IMR-90 (cell line): ENCODE data around the gene ZNRD2.
A peak's percentile ranks its signal among the peaks of the same experiment; 100 is the strongest.

Experiments used
- BHLHE40 ChIP-seq: fragments of 150-350 bp; IDR thresholded peaks from 2 replicates; pipeline ENCODE4 v1.6.1; 2016; ENCODE audit warnings: mild to moderate bottlenecking, low read depth, low read length
- CEBPB ChIP-seq: IDR thresholded peaks from 2 replicates; pipeline ENCODE4 v1.6.1; 2012; ENCODE audit warnings: low read depth, low read length, improper control_type of control experiment
- CTCF ChIP-seq: conservative IDR thresholded peaks from 2 replicates; pipeline ENCODE4 v1.5.1; 2012; ENCODE audit warnings: mild to moderate bottlenecking, low read depth, low read length, improper control_type of control experiment
- ELK1 ChIP-seq: fragments of 150-350 bp; IDR thresholded peaks from 2 replicates; pipeline ENCODE4 v1.6.1; 2016; ENCODE audit warnings: low read depth, mild to moderate bottlenecking, low read length, moderate library complexity, borderline replicate concordance
- FOS ChIP-seq: fragments of 150-350 bp; IDR thresholded peaks from 2 replicates; pipeline ENCODE4 v1.6.1; 2016; ENCODE audit warnings: low read depth, low read length
- MAFK ChIP-seq: IDR thresholded peaks from 2 replicates; pipeline ENCODE4 v1.6.1; 2012; ENCODE audit warnings: low read depth, low read length, improper control_type of control experiment
- MXI1 ChIP-seq: IDR thresholded peaks from 2 replicates; pipeline ENCODE4 v1.6.1; 2012; ENCODE audit warnings: low read depth, mild to moderate bottlenecking, low read length, moderate library complexity, borderline replicate concordance
- NFE2L2 ChIP-seq: fragments of 150-350 bp; IDR thresholded peaks from 2 replicates; pipeline ENCODE4 v1.6.1; 2016; ENCODE audit warnings: low read depth, mild to moderate bottlenecking, low read length
- POLR2A ChIP-seq: IDR thresholded peaks from 2 replicates; pipeline ENCODE4 v1.6.1; 2012; ENCODE audit warnings: mild to moderate bottlenecking, low read depth, low read length
- RAD21 ChIP-seq: IDR thresholded peaks from 2 replicates; pipeline ENCODE4 v1.6.1; 2012; ENCODE audit warnings: low read length, improper control_type of control experiment
- RCOR1 ChIP-seq: IDR thresholded peaks from 2 replicates; pipeline ENCODE4 v1.6.1; 2012; ENCODE audit warnings: mild to moderate bottlenecking, low read length, improper control_type of control experiment; ENCODE audit not compliant: insufficient replicate concordance
- SMC3 ChIP-seq: fragments of 150-350 bp; IDR thresholded peaks from 2 replicates; pipeline ENCODE4 v1.6.1; 2016; ENCODE audit warnings: low read depth, mild to moderate bottlenecking, antibody characterized with exemption, low read length, moderate library complexity
- USF2 ChIP-seq: fragments of 150-350 bp; IDR thresholded peaks from 2 replicates; pipeline ENCODE4 v1.6.1; 2017; ENCODE audit warnings: mild to moderate bottlenecking, antibody characterized with exemption, low read length, low read depth

- peak; percentile 59 for TF ChIP-seq CEBPB
- no peak for TF ChIP-seq POLR2A
- TF ChIP-seq USF2: no peak
- TF ChIP-seq CTCF: no peak
- TF ChIP-seq MXI1: no peak
- TF ChIP-seq ELK1: no peak
- TF ChIP-seq FOS: no peak
- TF ChIP-seq NFE2L2: no peak
- TF ChIP-seq RCOR1: no peak
- no peak for TF ChIP-seq RAD21
- no peak for TF ChIP-seq SMC3
- TF ChIP-seq BHLHE40: no peak
- no peak for TF ChIP-seq MAFK
Observed at GRCh38 chr11:65579291-65579690, 9.0 kb downstream of the ZNRD2 start.
